Mesenchymal stem cell (in vitro differentiated cells and primary cell): ENCODE measurements around the gene TAGLN3.

Source experiments
- DNase-seq: peaks from one replicate; pipeline ENCODE4 v3.0.0-alpha.2; 2013
- H2AFZ ChIP-seq: one replicate; pipeline ENCODE4 v1.6.1; 2013; ENCODE audit warnings: low read depth, mild to moderate bottlenecking, control low read depth, inconsistent platforms, low read length, moderate library complexity
- H2AK5ac ChIP-seq: 2 replicates; pipeline ENCODE4 v1.6.1; 2013; ENCODE audit warnings: low read length, moderate library complexity, mild to moderate bottlenecking, inconsistent platforms; ENCODE audit not compliant: severe bottlenecking
- H2BK120ac ChIP-seq: one replicate; pipeline ENCODE4 v1.6.1; 2013; ENCODE audit warnings: low read depth, mild to moderate bottlenecking, inconsistent platforms, low read length, moderate library complexity
- H2BK12ac ChIP-seq, 2 experiments: one replicate each; pipeline ENCODE4 v1.6.1; 2013; ENCODE audit warnings: inconsistent platforms in 2 of 2, low read length in 2 of 2, mild to moderate bottlenecking in 2 of 2, moderate library complexity in 2 of 2, control low read depth in 1 of 2
- H2BK15ac ChIP-seq: one replicate; pipeline ENCODE4 v1.6.1; 2013; ENCODE audit warnings: mild to moderate bottlenecking, low read depth, inconsistent platforms; ENCODE audit not compliant: poor library complexity, severe bottlenecking
- H2BK5ac ChIP-seq: 2 replicates; pipeline ENCODE4 v1.6.1; 2013; ENCODE audit warnings: low read depth, mild to moderate bottlenecking, low read length, control low read depth, inconsistent platforms; ENCODE audit not compliant: poor library complexity, severe bottlenecking
- H3K14ac ChIP-seq, 2 experiments: one replicate each; pipeline ENCODE4 v1.6.1; 2013; ENCODE audit warnings: inconsistent platforms in 2 of 2, low read length in 2 of 2, control low read depth in 1 of 2, mild to moderate bottlenecking in 1 of 2, moderate library complexity in 1 of 2
- H3K18ac ChIP-seq, 2 experiments: one replicate each; pipeline ENCODE4 v1.6.1; 2013; ENCODE audit warnings: inconsistent platforms in 2 of 2, low read length in 2 of 2, control low read depth in 1 of 2, low read depth in 1 of 2, mild to moderate bottlenecking in 1 of 2
- H3K23ac ChIP-seq, 2 experiments: one replicate each; pipeline ENCODE4 v1.6.1; 2013; ENCODE audit warnings: inconsistent platforms in 2 of 2, low read length in 2 of 2, mild to moderate bottlenecking in 2 of 2, moderate library complexity in 2 of 2, control low read depth in 1 of 2
- H3K27ac ChIP-seq: 2 replicates; pipeline ENCODE4 v1.5.1; 2013; ENCODE audit warnings: mild to moderate bottlenecking, moderate library complexity, low read length, control low read depth, inconsistent platforms; ENCODE audit not compliant: poor library complexity, severe bottlenecking
- H3K27me3 ChIP-seq, 2 experiments: 2 replicates each; pipeline versions ENCODE4 v1.6.1 to v1.7.0; 2013; ENCODE audit warnings: low read length in 2 of 2, mild to moderate bottlenecking in 2 of 2, moderate library complexity in 2 of 2, control low read depth in 1 of 2, inconsistent platforms in 1 of 2; ENCODE audit not compliant: control insufficient read depth in 1 of 2, insufficient read depth in 1 of 2
- H3K36me3 ChIP-seq, 2 experiments: 2 replicates each; pipeline versions ENCODE4 v1.6.1 to v1.7.0; 2013; ENCODE audit warnings: low read length in 2 of 2, control low read depth in 1 of 2, inconsistent platforms in 1 of 2, low read depth in 1 of 2, mild to moderate bottlenecking in 1 of 2; ENCODE audit not compliant: insufficient read depth in 2 of 2, control insufficient read depth in 1 of 2
- H3K4ac ChIP-seq, 2 experiments: one replicate each; pipeline ENCODE4 v1.6.1; 2013; ENCODE audit warnings: inconsistent platforms in 2 of 2, low read length in 2 of 2, mild to moderate bottlenecking in 2 of 2, moderate library complexity in 2 of 2, control low read depth in 1 of 2, low read depth in 1 of 2
- H3K4me1 ChIP-seq: 2 replicates; pipeline ENCODE4 v1.6.1; 2013; ENCODE audit warnings: low read depth, low read length, control low read depth; ENCODE audit not compliant: control insufficient read depth, insufficient read depth
- H3K4me2 ChIP-seq: 2 replicates; pipeline ENCODE4 v1.6.1; 2013; ENCODE audit warnings: low read length, mild to moderate bottlenecking, inconsistent platforms; ENCODE audit not compliant: poor library complexity, severe bottlenecking
- H3K4me3 ChIP-seq, 2 experiments: 2 replicates each; pipeline versions ENCODE4 v1.5.1 to v1.7.0; 2013; ENCODE audit warnings: low read length in 2 of 2, mild to moderate bottlenecking in 2 of 2, control low read depth in 1 of 2, low read depth in 1 of 2; ENCODE audit not compliant: insufficient read depth in 1 of 2
- H3K79me1 ChIP-seq: replicated peaks from 2 replicates; pipeline ENCODE4 v1.6.1; 2013; ENCODE audit warnings: mild to moderate bottlenecking, control low read depth, low read length, inconsistent platforms; ENCODE audit not compliant: poor library complexity, severe bottlenecking
- H3K9ac ChIP-seq: 2 replicates; pipeline ENCODE4 v1.7.0; 2013; ENCODE audit warnings: mild to moderate bottlenecking, low read length, moderate library complexity
- H3K9me3 ChIP-seq: 2 replicates; pipeline ENCODE4 v1.7.0; 2013; ENCODE audit warnings: mild to moderate bottlenecking, low read length; ENCODE audit not compliant: control insufficient read depth
- H4K8ac ChIP-seq: one replicate; pipeline ENCODE4 v1.6.1; 2013; ENCODE audit warnings: inconsistent platforms, mild to moderate bottlenecking, low read length, moderate library complexity
- H4K91ac ChIP-seq: one replicate; pipeline ENCODE4 v1.6.1; 2013; ENCODE audit warnings: mild to moderate bottlenecking, low read length, inconsistent platforms
- WGBS: methylation state at CpG from one replicate; pipeline ENCODE4 v1.1.7; 2013; ENCODE audit warnings: mixed read lengths; 5-methylcytosine and 5-hydroxymethylcytosine counted together

The TAGLN3 gene

GRCh38 chr3:112046599-112046998 lies 47.9 kb downstream of the TAGLN3 start:
- Histone ChIP-seq H3K14ac (no peak overlapping the region), H3K27ac (no peak overlapping the region), H3K27me3 (no peaks in the 10 kb centered on the region), H2BK12ac (no peak overlapping the region), H4K8ac (no peak overlapping the region), H3K18ac (no peak overlapping the region), H3K79me1 (no peaks in the 10 kb centered on the region), H3K4me2 (no peak overlapping the region), H3K4ac (no peak overlapping the region), H3K9ac (no peak overlapping the region), H3K4me3 (no peak overlapping the region), H4K91ac (no peak overlapping the region), H3K23ac (no peak overlapping the region), H3K36me3 (no peaks in the 10 kb centered on the region), H2AK5ac (no peak overlapping the region), H2BK5ac (no peak overlapping the region), H2BK120ac (no peak overlapping the region), H3K4me1 (peaks cover 3% of the 10 kb centered on the region), H3K9me3 (no peaks in the 10 kb centered on the region), H2BK15ac (no peak overlapping the region), H2AFZ (no peak overlapping the region)
- WGBS: no CpG with 5 or more reads among the region's 4 CpGs
- DNase-seq: no peak

DNA sequence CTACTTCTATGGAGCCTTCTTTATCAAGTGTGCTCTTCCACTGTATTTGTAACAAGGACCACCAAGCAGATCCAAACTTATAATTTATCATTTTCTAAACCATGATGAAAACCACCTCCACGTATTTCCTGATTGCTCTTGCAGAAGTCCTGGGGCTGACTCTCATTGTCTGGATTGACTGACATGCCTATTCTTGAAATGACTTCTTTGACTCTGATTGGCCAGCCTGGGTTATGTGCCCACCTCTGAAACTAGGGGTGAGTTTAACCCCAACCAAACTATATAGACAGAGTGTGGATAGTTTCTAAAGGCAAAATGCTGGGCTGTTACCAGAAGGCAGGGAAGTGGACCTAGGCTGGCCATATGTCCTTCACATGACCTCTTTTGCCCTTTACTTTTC lies 48.5 kb downstream of the TAGLN3 start:
- Histone ChIP-seq H2BK12ac (no peak overlapping the region), H3K79me1 (no peaks in the 10 kb centered on the region), H3K18ac (no peak overlapping the region), H3K27ac (no peak overlapping the region), H3K4me1 (peaks cover 3% of the 10 kb centered on the region), H3K23ac (no peak overlapping the region), H3K9me3 (no peaks in the 10 kb centered on the region), H3K4me2 (no peak overlapping the region), H2BK120ac (no peak overlapping the region), H3K14ac (no peak overlapping the region), H3K4me3 (no peak overlapping the region), H4K91ac (no peak overlapping the region), H3K36me3 (no peaks in the 10 kb centered on the region), H2AK5ac (peak overlapping the region; percentile 77), H3K9ac (no peak overlapping the region), H2BK5ac (no peak overlapping the region), H3K27me3 (no peaks in the 10 kb centered on the region), H3K4ac (no peak overlapping the region), H2BK15ac (no peak overlapping the region), H4K8ac (no peak overlapping the region), H2AFZ (no peak overlapping the region)
- no peak for DNase-seq
- WGBS: 94% methylated on average over 1 of the region's 1 CpG

- H2AFZ ChIP-seq: no peak overlapping the region
- no peak overlapping the region for H2BK120ac ChIP-seq
- no peak overlapping the region for H3K18ac ChIP-seq
- no peaks in the 10 kb centered on the region for H3K27me3 ChIP-seq
- no peak overlapping the region for H3K9ac ChIP-seq
- no peak overlapping the region for H2BK5ac ChIP-seq
- no peak overlapping the region for H3K4me2 ChIP-seq
- no peaks in the 10 kb centered on the region for H3K9me3 ChIP-seq
- H2BK15ac ChIP-seq: no peak overlapping the region
- H3K4me1 ChIP-seq: peaks cover 1% of the 10 kb centered on the region
- no peak overlapping the region for H3K4ac ChIP-seq
- no peak overlapping the region for H4K8ac ChIP-seq
- no peak overlapping the region for H3K23ac ChIP-seq
- H3K4me3 ChIP-seq: no peak overlapping the region
- no peak overlapping the region for H3K14ac ChIP-seq
- WGBS: 35% methylated on average over 8 of the region's 8 CpGs
- H4K91ac ChIP-seq: no peak overlapping the region
- no peaks in the 10 kb centered on the region for H3K36me3 ChIP-seq
- H2AK5ac ChIP-seq: no peak overlapping the region
- DNase-seq: no peak
- no peaks in the 10 kb centered on the region for H3K79me1 ChIP-seq
- no peak overlapping the region for H3K27ac ChIP-seq
- H2BK12ac ChIP-seq: no peak overlapping the region
Measured at GRCh38 chr3:112048911-112049310, 50.2 kb downstream of the TAGLN3 start.

DNA sequence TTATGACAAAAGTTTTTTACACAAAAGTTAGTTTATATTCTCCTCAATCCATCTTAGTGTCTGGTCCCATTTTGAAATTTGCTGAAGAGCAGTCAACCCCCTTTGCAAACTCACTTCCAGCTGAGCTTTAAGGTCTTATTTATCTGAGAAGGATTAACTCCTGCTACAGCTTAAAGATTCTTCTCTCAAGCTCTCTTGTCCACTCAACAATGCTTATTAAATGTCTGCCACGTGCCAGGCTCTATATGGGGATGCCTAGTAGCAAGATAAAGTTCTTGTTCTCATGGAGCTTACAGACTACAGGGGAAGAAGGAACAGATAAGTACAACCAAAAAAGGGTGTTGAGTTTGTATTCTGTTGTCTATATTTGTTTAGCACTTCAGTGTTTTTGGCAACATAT lies 54.5 kb downstream of the TAGLN3 start:
- Histone ChIP-seq H2BK15ac (no peak overlapping the region), H2BK5ac (no peak overlapping the region), H2BK12ac (no peak overlapping the region), H2AFZ (no peak overlapping the region), H4K8ac (no peak overlapping the region), H3K14ac (no peak overlapping the region), H3K18ac (no peak overlapping the region), H4K91ac (no peak overlapping the region), H3K9me3 (no peaks in the 10 kb centered on the region), H3K4me3 (no peak overlapping the region), H3K4me1 (peaks cover 2% of the 10 kb centered on the region), H3K27me3 (no peaks in the 10 kb centered on the region), H3K36me3 (no peaks in the 10 kb centered on the region), H3K4me2 (no peak overlapping the region), H3K9ac (no peak overlapping the region), H3K23ac (no peak overlapping the region), H2AK5ac (no peak overlapping the region), H2BK120ac (no peak overlapping the region), H3K4ac (no peak overlapping the region), H3K27ac (no peak overlapping the region), H3K79me1 (no peaks in the 10 kb centered on the region)
- DNase-seq: no peak
- WGBS: no CpG with 5 or more reads among the region's 1 CpG
